Left forelimb (tissue), 1 donor: ENCODE data around the gene NUP93.
"Not testable (repeated sequence)": the region's sequence is repeated elsewhere in the genome, so short reads cannot be mapped to it uniquely, and the experiment has no call there.

Source experiments
- DNase-seq: peaks from one replicate; pipeline ENCODE4 v3.0.0-alpha.2; 2018; ENCODE audit warnings: low spot score

The NUP93 gene

GRCh38 chr16:56709443-56710040, 20.4 kb upstream of the NUP93 start:
- no peak for DNase-seq

- DNase-seq: no peak
Measured at GRCh38 chr16:56710181-56710737, 19.7 kb upstream of the NUP93 start.

GRCh38 chr16:56711862-56712261, 18.1 kb upstream of the NUP93 start:
- DNase-seq: no peak

GRCh38 chr16:56713794-56714193, 16.1 kb upstream of the NUP93 start:
- no peak for DNase-seq

GRCh38 chr16:56715126-56715525, 14.8 kb upstream of the NUP93 start:
- DNase-seq: no peak

- no peak for DNase-seq
Measured at GRCh38 chr16:56716761-56717160, 13.2 kb upstream of the NUP93 start.

GRCh38 chr16:56717532-56717931, 12.4 kb upstream of the NUP93 start:
- not testable (repeated sequence) for DNase-seq

- no peak for DNase-seq
Measured at GRCh38 chr16:56722200-56722842, 7.6 kb upstream of the NUP93 start.

GRCh38 chr16:56724191-56724590, 5.7 kb upstream of the NUP93 start:
- no peak for DNase-seq

- no peak for DNase-seq
Measured at GRCh38 chr16:56726283-56726682, 3.6 kb upstream of the NUP93 start.

GRCh38 chr16:56726926-56727325, 3.0 kb upstream of the NUP93 start:
- no peak for DNase-seq

GRCh38 chr16:56728027-56728426, 1.9 kb upstream of the NUP93 start:
- no peak for DNase-seq

GRCh38 chr16:56728980-56729734, 772 bp upstream of the NUP93 start:
- DNase-seq: no peak

- DNase-seq: no peak
Measured at GRCh38 chr16:56732366-56732765, 2.4 kb downstream of the NUP93 start.

GRCh38 chr16:56732832-56733231, 2.9 kb downstream of the NUP93 start:
- DNase-seq: no peak

- DNase-seq: no peak
Measured at GRCh38 chr16:56734429-56734828, 4.5 kb downstream of the NUP93 start.

- DNase-seq: no peak
Measured at GRCh38 chr16:56736476-56736875, 6.5 kb downstream of the NUP93 start.

GRCh38 chr16:56737539-56737938, 7.6 kb downstream of the NUP93 start:
- DNase-seq: no peak

- DNase-seq: no peak
Measured at GRCh38 chr16:56738221-56738620, 8.3 kb downstream of the NUP93 start.

- DNase-seq: not testable (repeated sequence)
Measured at GRCh38 chr16:56739378-56739777, 9.4 kb downstream of the NUP93 start.

- no peak for DNase-seq
Measured at GRCh38 chr16:56741399-56741798, 11.5 kb downstream of the NUP93 start.

- no peak for DNase-seq
Measured at GRCh38 chr16:56742030-56742984, 12.4 kb downstream of the NUP93 start.
